Measurements from ENCODE around the gene CARHSP1.
"Not testable (repeated sequence)": the region's sequence is repeated elsewhere in the genome, so short reads cannot be mapped to it uniquely, and the experiment has no call there.

DNA sequence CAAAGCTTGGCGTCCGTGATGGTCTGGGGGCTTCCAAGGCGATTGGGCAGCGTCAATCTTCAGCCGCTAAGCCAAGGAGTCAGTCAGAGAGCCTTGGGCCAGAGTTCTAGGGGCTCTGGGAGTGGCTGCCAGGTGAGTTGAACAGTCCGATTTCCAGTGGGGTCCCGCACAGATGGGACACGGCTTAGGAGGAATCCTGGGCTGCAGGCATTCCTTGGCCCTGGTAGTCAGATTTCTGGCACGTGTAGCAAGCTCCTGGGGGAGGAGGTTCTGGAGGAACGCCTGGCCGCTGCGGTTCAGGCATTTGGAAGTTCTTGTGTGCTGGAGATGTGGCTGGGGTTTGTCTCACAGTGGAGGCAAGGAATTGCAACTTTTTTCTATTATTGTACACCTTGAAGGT, 25.5 kb downstream of the CARHSP1 start:
- not testable (repeated sequence) for TF ChIP-seq POLR2A, POLR2AphosphoS5, TAF1 (IDR thresholded peaks at IDR 0.05; ENCODE audit: low read depth, low read length)
